NCI-H524 treated with DMSO at 0.1 percent for 48 hours (cell line): ENCODE measurements around the gene MAP6.
A peak's percentile ranks its signal among the peaks of the same experiment; 100 is the strongest.
"Not testable (repeated sequence)": the region's sequence is repeated elsewhere in the genome, so short reads cannot be mapped to it uniquely, and the experiment has no call there.

Source experiments
- DNase-seq: peaks from one replicate; lab custom pipeline; 2025; lab: John Stamatoyannopoulos, UW

Gene MAP6

GRCh38 chr11:75591371-75591770 lies 77.5 kb downstream of the MAP6 start:
- no peak for DNase-seq

GRCh38 chr11:75589933-75590332 lies 78.9 kb downstream of the MAP6 start:
- DNase-seq, result no peak

- DNase-seq, result no peak
Measured at GRCh38 chr11:75589051-75589450, 79.8 kb downstream of the MAP6 start.

- no peak for DNase-seq
Measured at GRCh38 chr11:75588051-75588481, 80.8 kb downstream of the MAP6 start.

GRCh38 chr11:75586395-75586794 lies 82.4 kb downstream of the MAP6 start:
- no peak for DNase-seq

GRCh38 chr11:75585293-75585670 lies 83.6 kb downstream of the MAP6 start:
- DNase-seq, result no peak

GRCh38 chr11:75584659-75585292 lies 84.1 kb downstream of the MAP6 start:
- not testable (repeated sequence) for DNase-seq

- DNase-seq, result no peak
Measured at GRCh38 chr11:75583718-75584658, 84.8 kb downstream of the MAP6 start.

GRCh38 chr11:75582895-75583717 lies 85.7 kb downstream of the MAP6 start:
- DNase-seq, result peak; percentile 13

GRCh38 chr11:75582506-75582894 lies 86.3 kb downstream of the MAP6 start:
- DNase-seq, result no peak

- DNase-seq, result no peak
Measured at GRCh38 chr11:75579841-75580240, 89.0 kb downstream of the MAP6 start.

GRCh38 chr11:75578977-75579376 lies 89.9 kb downstream of the MAP6 start:
- no peak for DNase-seq

GRCh38 chr11:75577207-75577606 lies 91.6 kb downstream of the MAP6 start:
- no peak for DNase-seq

- no peak for DNase-seq
Measured at GRCh38 chr11:75576499-75576918, 92.3 kb downstream of the MAP6 start.

- peak; percentile 18 for DNase-seq
Measured at GRCh38 chr11:75576017-75576416, 92.8 kb downstream of the MAP6 start.

- no peak for DNase-seq
Measured at GRCh38 chr11:75574698-75575602, 93.9 kb downstream of the MAP6 start.

- DNase-seq, result no peak
Measured at GRCh38 chr11:75572744-75573143, 96.1 kb downstream of the MAP6 start.

GRCh38 chr11:75571625-75572024 lies 97.2 kb downstream of the MAP6 start:
- DNase-seq, result no peak

- DNase-seq, result no peak
Measured at GRCh38 chr11:75570559-75571139, 98.2 kb downstream of the MAP6 start.

- DNase-seq, result no peak
Measured at GRCh38 chr11:75568616-75569219, 100.1 kb downstream of the MAP6 start.

GRCh38 chr11:75567971-75568370 lies 100.9 kb downstream of the MAP6 start:
- DNase-seq, result no peak
